Muscle of leg (tissue), 11 donors: ENCODE measurements around the gene KCNQ1OT1. TPM values are rescaled to one million over a fixed set of nuclear protein-coding genes. Genes with fewer than 3 reads are reported as not detected.
A peak's percentile ranks its signal among the peaks of the same experiment; 100 is the strongest.

Experiments
- DNase-seq: peaks from one replicate; pipeline ENCODE4 v3.0.0; 2013
- H3K27ac ChIP-seq: one replicate; pipeline ENCODE4 v1.5.1; 2013; ENCODE audit warnings: mild to moderate bottlenecking, low read length, control low read depth
- H3K27me3 ChIP-seq: one replicate; pipeline ENCODE4 v1.6.1; 2013; ENCODE audit warnings: low read length; ENCODE audit not compliant: control insufficient read depth, insufficient read depth
- H3K36me3 ChIP-seq: one replicate; pipeline ENCODE4 v1.6.1; 2013; ENCODE audit warnings: low read length; ENCODE audit not compliant: control insufficient read depth, insufficient read depth
- H3K4me1 ChIP-seq: one replicate; pipeline ENCODE4 v1.6.1; 2013; ENCODE audit warnings: low read length; ENCODE audit not compliant: control insufficient read depth, insufficient read depth
- H3K4me3 ChIP-seq: one replicate; pipeline ENCODE4 v1.5.1; 2013; ENCODE audit warnings: low read length, control low read depth
- H3K9me3 ChIP-seq: replicated peaks from 2 replicates; pipeline ENCODE4 v1.6.1; 2013; ENCODE audit warnings: low read depth, low read length; ENCODE audit not compliant: control insufficient read depth
- WGBS: methylation state at CpG from one replicate; pipeline ENCODE4 v1.1.5; 2013; ENCODE audit warnings: missing lambda C conversion rate; ENCODE audit not compliant: insufficient coverage; 5-methylcytosine and 5-hydroxymethylcytosine counted together
- polyA plus RNA-seq, 8 donors: library from polyadenylated mRNA; unstranded; fragments of 120-200 nt; gene quantifications; one replicate each; pipeline versions ENCODE4 v1.2.1 to v1.2.3, GENCODE V29; 2013; ENCODE audit warnings: inconsistent platforms in 1 of 8, low replicate concordance in 1 of 8; ENCODE audit not compliant: insufficient read length in 8 of 8, insufficient read depth in 1 of 8
- total RNA-seq: library from RNA; stranded (reverse); fragments of 120-200 nt; gene quantifications from one replicate; pipeline ENCODE4 v1.2.4, GENCODE V29; 2013

Gene KCNQ1OT1
- total and polyA plus RNA-seq, 9 donors, result 0.45 to 10.8 (median 1.00) TPM

DNA sequence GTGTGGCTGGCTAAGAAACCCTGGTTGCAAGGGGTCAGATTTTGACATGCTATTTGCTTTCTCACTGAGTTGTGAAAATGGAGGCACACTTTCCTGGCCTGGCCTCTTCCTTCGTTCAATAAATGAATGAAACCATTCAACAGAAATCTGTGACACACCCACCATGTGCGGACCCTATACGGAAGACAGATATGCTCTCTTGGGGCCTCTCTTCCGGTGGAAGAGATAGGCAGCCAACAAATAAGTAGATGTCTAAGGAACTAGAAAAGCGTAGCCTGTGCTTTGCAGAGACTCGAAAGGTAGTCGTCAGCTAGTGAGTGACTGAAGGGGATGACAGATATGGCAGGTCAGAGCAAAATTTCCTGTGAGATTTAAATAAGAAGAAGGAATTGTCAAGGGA is 5.3 kb downstream of the KCNQ1OT1 start:
- no peak for DNase-seq
- Histone ChIP-seq H3K27ac (no peak overlapping the region), H3K27me3 (no peaks in the 10 kb centered on the region), H3K4me3 (no peak overlapping the region), H3K36me3 (peaks cover 6% of the 10 kb centered on the region), H3K9me3 (no peaks in the 10 kb centered on the region), H3K4me1 (peaks cover 77% of the 10 kb centered on the region)
- WGBS, result 61% methylated on average over 3 of the region's 7 CpGs

DNA sequence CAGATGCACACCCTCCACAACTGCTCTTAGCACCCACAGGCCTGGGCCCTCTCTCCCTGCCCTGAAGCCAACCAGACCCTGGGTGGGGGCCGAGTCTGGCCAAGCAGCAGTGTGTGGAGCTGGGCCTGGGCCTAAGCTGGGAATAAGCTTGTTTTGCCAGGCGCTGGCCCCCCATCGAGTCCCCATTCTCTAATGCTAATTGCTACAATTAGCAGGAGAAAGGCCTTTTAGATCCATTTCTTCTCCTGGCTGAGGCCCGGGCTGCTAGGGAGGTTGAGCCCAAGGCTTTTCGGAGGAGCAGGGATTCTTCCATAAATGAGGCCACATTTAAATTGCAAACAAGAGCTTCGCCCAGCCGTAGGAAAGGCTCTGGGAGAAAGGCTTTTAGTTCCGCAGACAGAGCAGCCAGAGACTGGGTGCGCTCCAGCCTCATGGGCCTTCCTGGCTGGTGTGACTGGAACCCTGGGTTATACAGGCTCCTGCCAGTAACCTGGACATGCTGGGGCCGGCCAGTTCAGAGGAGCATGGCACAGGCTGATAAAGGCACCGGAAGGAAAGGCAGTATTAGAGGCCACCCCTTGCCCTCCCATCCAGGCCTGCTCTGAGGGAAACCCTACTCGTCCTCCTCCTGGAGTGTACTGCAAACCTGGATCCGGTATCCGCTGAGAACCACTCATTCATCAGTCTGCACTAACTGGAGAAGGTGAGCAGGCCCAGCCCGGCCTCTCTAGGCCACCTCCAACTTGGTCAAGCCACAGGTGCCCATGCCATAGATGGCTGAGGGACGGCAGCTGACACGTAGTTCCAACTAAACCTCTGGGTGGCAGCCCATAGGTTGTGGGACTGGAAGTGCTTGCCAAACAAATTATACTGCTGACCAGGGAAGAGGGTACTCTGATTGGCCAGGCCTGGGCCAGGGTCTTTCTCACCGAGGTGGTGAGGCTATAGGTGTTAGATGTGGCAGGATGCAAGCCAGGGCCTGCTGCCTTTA is 6.2 kb downstream of the KCNQ1OT1 start:
- Histone ChIP-seq H3K27me3 (no peaks in the 10 kb centered on the region), H3K4me3 (no peak overlapping the region), H3K9me3 (no peaks in the 10 kb centered on the region), H3K27ac (no peak overlapping the region), H3K36me3 (peaks cover 13% of the 10 kb centered on the region), H3K4me1 (peaks cover 83% of the 10 kb centered on the region)
- DNase-seq, result no peak
- 60% methylated on average over 10 of the region's 18 CpGs for WGBS

DNA sequence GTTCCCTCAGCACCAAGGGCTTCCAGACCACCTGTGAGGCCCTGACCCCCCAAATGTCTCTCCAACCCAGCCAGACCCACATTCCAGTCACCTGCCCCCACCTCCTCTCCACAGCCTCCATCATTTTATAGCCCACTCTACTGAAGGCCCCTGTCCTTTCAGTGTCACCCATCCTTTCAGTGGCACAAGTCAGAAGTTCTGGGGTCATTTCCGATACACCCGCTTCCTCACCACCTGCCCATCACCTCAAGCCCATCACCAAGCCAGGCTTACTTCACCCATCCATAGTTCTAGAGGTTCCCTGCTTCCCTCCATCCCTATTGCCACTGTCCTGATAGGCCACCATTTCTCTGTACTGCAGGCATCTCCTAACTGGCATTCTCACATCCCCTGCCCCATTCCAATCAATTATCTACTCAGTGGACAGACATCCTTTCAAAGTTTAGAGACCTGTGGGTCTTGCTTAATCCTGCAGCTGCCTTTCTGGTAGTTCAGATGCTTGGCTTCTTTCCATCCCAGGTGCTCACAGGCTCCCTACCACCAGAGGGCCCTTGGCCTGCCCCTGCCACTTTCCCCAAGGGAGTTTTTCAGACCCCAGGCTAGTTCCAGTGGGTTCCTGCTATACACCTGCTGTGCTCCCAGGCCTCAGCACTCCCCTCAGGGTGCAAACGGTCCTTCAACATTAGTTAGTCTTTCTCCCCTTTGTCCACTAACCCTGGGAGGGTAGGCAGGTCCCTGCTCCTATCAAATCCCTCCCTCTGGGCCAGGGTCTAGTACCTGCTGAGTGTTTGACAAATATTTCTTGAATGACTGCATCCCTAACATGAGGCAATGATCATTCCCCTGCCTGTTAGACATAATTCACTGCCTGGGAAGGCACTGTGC is 7.6 kb downstream of the KCNQ1OT1 start:
- WGBS, result 94% methylated on average over 2 of the region's 3 CpGs
- no peak overlapping the region for H3K4me3 ChIP-seq
- H3K9me3 ChIP-seq, result no peaks in the 10 kb centered on the region
- peaks cover 19% of the 10 kb centered on the region for H3K36me3 ChIP-seq
- H3K27me3 ChIP-seq, result no peaks in the 10 kb centered on the region
- H3K27ac ChIP-seq, result no peak overlapping the region
- DNase-seq, result no peak
- H3K4me1 ChIP-seq, result peaks cover 89% of the 10 kb centered on the region

DNA sequence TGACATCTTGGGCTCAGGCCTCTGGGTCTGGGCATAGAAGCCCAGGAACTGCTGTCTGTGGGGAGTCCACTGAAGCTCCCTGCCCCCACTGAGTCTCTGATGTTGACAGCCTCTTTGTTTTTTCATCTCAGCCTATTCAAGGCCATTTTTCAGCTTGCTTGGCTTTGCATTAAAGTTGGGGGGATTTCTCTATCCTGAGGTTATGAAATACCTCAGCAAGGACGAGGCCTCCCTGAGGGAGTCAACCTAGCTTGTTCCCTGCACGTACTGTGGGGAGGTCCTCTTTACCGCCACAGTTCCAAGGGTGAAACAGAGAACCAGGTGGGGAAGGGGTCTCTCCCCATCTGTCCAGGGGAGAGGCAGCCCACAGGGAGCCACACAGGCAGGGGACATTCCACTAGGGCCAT is 8.4 kb downstream of the KCNQ1OT1 start:
- Histone ChIP-seq H3K27me3 (no peaks in the 10 kb centered on the region), H3K9me3 (no peaks in the 10 kb centered on the region), H3K4me1 (peaks cover 96% of the 10 kb centered on the region), H3K4me3 (no peak overlapping the region), H3K36me3 (peaks cover 23% of the 10 kb centered on the region), H3K27ac (no peak overlapping the region)
- whole genome bisulfite sequencing, result no CpG with 5 or more reads among the region's 3 CpGs
- no peak for DNase-seq

DNA sequence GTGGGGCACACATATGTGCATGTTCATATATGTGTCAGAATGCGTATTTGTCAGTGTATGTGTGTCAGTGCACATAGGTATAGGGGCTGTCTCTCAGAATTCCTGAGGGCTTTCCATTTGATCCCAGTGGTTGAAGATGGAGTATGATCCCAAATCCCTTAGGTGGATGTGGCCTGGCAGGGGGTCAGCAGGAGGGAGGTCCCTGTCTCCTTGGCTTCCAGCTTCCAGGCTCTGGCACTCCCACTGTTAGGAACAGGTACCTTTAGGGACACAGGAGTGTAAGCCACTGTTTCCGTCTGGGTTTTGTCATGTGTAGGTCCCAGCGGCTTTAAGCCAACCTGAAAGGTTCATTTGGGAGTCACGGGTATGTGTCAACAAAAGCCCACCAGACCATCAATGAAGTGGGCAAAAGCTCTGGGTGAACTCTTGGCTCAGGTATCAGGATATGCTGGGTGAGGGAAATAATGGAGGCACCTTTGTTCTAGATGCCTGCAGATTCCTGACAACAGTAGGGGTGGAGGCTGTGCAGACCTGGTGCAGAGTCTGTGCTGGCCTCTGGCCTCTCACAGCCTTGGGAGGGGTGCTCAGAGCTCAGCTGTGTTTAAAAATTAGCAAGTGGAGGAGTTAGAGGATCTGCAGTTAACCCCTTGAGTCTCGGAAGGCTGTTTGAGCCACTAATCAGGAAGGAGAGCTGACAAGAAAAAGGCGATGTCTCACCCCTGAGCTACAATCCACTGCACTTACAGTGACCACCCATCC is 9.0 kb downstream of the KCNQ1OT1 start:
- Histone ChIP-seq H3K4me1 (peaks cover 97% of the 10 kb centered on the region), H3K4me3 (no peak overlapping the region), H3K27me3 (no peaks in the 10 kb centered on the region), H3K36me3 (peaks cover 23% of the 10 kb centered on the region), H3K27ac (peak overlapping the region; percentile 24), H3K9me3 (no peaks in the 10 kb centered on the region)
- DNase-seq, result no peak
- WGBS, result 77% methylated on average over 4 of the region's 6 CpGs

DNA sequence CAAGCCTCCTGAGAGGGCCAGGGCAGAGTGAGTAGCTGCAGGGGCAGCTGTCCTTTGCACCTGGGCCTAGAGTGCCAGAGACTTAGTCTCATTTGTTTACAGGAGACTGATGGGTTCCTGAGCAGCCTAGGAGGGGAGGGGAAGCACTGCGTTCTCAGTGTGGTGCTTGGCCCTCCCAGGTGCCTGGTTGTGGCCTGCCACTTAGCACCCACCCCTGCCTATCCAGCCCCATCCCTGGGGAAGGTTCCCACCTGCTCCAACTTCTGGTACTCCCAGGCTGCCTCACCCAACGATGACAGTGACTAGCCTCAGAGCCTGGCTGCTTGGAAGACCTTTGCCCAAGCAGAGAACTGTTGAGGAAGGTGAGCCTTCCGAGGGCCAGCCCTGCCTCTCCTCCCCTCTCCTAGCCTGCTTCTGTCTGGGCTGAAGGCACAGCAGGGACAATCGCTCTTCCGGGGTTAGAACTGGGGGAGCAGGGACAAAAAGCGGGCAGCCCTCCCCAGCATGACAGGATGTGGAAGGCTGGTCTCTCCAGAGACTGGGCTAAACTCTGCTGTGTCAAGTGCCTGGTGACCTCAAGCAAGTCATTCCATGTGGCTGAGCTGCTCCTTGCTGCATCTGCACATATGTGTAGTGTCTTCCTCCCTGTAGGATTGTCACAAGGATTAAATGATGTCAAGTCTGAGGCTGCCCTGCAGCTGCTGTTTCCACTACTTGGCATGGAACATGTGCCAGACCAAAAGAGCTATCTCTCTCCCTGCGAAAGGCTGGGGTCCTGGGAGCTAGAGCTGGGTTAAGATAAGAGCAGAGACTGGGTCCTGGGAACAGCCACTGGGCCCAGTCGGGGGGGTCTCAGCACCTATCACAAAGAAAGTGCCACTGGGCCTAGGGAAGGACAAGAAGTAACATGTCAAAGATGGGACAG is 9.9 kb downstream of the KCNQ1OT1 start:
- H3K4me3 ChIP-seq, result no peak overlapping the region
- no peaks in the 10 kb centered on the region for H3K9me3 ChIP-seq
- peak; percentile 70 for DNase-seq
- no peaks in the 10 kb centered on the region for H3K27me3 ChIP-seq
- peaks cover 30% of the 10 kb centered on the region for H3K36me3 ChIP-seq
- peak overlapping the region; percentile 47 for H3K27ac ChIP-seq
- WGBS, result 58% methylated on average over 3 of the region's 8 CpGs
- peaks cover 93% of the 10 kb centered on the region for H3K4me1 ChIP-seq

DNA sequence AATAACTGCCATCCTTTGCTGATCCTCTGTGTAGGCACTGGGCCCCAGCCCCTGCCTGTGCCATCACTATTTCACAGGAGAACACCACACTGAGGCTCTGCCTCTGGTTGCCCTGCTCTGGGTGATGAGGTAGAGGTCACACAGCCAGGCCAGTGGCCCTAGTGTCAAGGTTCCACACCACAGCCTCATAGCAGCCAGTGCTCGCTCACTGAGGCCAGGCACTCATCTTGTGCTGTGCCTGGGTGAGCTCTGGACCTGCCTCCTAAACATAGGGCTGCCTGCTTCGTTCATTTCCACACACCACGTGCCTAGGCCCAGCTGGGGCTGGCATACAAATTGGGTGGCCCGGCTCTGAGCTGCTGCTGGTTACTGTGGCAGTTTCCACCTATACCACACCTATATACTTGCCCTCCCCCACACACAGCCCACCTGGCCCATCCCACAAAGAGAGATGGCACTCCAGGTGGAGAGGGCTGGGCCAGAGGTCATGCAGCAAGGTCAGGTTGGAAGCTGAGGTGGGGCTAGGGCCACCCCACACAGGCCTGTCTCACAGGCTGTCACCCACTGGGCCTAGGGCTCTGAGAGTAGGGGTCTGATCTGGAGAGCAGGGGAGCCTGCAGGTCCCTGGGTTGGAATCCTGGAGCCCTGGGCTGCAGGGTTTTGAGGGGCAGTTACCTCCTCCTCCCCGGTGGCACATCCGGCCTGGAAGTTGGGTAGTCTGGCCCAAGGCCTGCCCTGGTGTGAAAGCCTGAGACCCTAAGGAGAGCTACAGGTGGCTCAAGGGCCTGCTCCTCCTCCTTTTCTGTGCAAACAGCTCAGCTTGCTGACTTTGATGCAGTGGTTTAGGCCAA is 11.2 kb downstream of the KCNQ1OT1 start:
- Histone ChIP-seq H3K27ac (no peak overlapping the region), H3K4me1 (peaks cover 86% of the 10 kb centered on the region), H3K27me3 (no peaks in the 10 kb centered on the region), H3K9me3 (no peaks in the 10 kb centered on the region), H3K4me3 (no peak overlapping the region), H3K36me3 (peaks cover 27% of the 10 kb centered on the region)
- WGBS, result 76% methylated on average over 6 of the region's 6 CpGs
- no peak for DNase-seq

DNA sequence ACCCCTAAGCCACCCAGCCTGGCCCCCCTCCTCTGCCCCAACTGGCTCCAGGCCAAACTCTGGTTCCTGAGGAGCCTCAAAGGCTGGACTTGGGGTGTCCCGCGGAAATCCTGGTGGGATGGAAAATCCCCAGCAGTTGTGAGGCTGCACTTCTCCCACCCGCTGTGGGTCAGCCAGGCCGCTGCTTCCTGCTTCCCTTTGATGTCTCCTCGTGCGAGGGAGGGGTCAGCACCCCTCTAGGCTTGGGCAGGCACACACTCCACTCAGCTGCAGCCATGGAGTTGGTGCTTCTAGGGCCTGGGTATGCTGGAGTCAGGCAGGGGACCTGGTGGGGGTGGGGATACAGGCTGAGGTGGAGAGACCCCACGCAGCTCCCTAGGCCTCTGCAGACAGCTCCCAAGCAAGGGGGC is 12.0 kb downstream of the KCNQ1OT1 start:
- 45% methylated on average over 7 of the region's 7 CpGs for WGBS
- H3K9me3 ChIP-seq, result no peaks in the 10 kb centered on the region
- peaks cover 78% of the 10 kb centered on the region for H3K4me1 ChIP-seq

More for the DNA sequence above, 12.0 kb downstream of the KCNQ1OT1 start:
- Histone ChIP-seq H3K27ac (no peak overlapping the region), H3K36me3 (peaks cover 27% of the 10 kb centered on the region), H3K4me3 (no peak overlapping the region), H3K27me3 (no peaks in the 10 kb centered on the region)
- no peak for DNase-seq
